ENCODE results near the gene MUSK.

The MUSK gene

DNA sequence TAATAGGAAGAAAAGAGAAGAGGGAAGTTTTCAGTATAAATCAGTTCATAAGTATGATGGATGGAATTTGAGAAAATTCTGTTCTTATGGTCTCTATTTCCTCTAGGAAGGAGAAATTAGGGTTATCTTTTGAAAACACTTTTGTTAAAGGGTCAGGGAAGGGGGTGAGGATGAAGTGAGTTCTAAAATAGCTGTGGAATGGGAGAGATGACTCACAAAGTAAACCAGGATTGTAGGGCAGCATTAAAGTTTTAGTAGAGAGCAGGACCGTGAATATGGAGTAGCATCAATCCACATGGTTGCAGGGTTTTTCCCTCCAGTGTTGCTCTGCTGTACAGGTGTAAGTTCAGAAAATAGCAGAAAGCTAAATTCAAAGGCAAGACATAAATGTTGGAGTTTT, 32.4 kb downstream of the MUSK start:
- no peak for DNase-seq

DNA sequence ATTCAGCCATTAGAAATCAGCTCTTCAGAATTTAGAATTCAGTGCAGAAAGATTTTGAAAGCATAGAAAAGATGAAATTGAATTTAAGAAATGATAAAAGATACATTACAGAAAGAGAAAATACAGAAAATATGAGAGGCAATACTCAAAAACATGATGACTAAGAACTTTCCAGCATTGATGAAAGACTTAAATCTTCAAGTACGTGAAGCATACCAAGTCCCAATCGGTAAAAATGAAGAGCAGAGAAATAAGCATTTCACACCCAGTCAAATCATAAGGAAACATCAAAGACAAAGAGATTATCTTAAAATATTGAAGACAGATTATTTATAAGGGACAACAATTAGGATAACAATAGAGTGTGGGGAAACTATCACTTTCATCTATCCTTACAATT, 35.1 kb downstream of the MUSK start:
- DNase-seq = no peak

DNA sequence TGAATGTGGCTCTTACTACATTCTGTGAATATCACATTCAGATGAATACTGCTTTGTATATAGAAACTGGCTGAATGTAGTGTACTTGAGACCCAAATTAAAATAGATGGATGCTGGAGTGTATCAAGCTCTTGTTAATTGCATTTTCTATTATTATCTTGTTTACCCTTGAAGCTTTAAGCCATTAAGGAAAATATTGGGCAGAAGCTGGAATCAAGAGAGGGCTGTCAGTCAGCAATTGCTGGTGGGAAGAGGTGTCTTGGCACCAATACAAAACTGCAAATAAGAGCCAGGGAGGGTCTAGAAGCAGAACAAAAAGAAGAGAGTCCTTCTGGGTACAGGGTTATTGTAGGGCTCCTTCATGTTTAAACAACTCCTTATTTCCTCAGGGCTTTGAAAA, 38.8 kb downstream of the MUSK start:
- no peak for DNase-seq

DNA sequence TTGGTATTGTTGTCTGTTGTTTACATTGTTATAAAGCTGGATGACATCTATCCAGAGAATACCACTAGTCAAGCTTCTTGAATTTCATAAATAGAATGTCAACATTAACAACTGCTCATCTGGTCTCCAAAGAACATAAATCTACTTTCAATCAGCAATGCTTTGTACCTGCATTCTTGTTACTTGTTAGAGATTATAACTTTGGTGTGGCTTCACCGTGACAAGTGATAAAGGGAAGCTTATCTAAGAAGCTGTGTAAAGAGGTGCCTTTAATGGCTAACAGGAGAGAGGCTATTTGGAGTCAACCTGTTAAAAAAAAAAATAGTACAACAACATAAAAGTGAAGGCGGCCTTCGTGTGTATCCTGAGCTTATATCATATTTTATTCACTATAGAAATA, 41.8 kb downstream of the MUSK start:
- DNase-seq = no peak

DNA sequence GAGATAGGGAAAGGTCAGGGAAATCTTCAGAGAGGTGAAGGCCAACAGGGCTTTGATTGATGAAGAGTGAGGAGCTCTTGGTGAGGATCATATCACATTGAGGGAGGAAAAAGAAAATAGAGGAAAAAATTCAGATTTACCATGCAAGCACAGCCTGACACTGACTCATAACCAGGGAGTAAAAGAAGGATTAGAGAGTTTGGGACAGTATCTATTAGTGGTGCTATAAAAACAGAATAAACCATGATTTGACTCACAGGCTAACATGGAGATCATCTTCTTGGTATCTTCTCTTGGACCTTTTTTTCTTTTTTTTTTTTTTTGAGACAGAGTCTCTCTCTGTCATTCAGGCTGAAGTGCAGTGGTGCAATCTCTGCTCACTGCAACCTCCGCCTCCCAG, 44.4 kb downstream of the MUSK start:
- DNase-seq = no peak

DNA sequence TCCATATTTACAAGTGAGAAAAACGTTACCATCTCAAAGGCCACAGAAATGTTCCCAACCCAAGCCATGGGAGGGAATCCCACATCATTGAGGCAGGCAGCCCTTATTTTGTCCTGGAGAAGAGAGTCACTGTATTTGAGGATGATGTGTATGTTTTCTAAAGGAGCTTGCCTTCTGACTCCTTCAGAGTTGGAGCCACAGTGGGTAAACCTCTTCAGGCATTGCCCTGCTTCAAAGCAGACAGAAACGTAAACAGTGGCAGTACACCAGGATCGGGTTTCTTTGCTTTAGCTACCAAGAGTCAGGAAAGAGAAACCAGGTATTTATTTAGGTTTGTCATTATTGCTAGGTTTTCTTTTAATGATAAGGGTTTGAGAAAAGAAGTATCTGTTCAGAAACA, 45.7 kb downstream of the MUSK start:
- no peak for DNase-seq

DNA sequence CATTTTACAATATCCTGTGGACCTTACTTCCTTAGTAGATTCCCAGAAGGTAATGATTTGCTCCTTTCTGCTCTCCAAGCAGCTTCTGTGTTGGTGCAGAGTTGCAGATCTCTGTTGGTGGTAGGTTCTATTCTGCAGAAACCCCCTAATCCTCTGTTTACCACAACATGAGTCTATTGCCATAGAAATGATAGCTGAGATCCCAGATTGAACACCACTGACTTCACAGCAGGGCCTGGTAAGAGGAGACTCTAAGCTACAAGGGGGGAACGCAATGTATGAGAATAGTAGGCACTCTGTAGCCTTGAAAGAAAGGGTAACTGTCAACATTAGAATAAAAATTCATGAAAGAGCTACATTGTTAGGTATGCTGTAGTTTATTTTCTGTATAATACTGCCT, 59.5 kb downstream of the MUSK start:
- DNase-seq = no peak

DNA sequence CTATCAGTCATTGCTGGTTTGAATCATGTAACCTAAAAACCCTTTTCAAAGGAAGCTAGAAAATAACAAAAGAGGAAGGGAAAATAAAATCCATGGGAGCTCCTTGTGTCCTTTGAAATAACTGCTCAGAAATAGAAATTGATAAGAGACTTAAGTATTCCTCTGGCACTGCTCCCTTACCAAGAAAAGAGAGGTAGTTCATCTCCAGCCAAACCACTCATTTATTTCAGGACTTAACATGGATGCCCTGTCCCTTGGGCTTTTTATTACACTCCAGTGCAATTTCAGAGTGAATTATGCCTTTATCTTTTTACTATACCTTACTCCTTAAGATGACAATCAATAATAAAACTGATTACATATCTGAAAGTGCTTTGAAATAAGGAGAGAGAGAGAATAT, 61.0 kb downstream of the MUSK start:
- DNase-seq = no peak

DNA sequence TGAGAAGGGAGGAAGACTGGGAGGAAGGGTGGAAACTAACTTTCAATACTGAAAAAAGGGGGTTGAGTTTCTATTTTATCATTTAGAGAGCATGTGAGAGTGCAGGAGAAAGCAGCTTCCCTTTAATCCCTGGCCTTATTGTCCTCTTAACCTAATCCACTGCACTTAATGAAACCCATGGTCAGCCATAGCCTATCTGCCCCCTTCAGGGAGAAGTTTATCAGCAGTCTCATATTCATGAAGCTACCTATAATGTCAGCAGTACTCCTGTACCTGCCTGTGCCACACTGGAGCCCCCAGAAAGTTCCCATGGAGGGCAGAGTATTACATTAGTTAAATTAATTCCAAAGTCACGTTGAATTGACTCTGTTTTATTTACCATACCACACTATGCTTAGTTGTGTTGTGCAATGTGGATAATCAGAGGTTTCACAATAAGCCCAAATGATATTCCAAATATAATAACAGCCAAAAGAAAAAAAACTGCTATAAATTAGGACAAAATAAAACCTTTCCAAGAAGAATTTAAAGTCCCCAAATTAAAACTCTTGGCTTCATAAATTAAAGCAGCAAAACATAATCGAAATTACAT, 62.9 kb downstream of the MUSK start:
- DNase-seq = no peak

DNA sequence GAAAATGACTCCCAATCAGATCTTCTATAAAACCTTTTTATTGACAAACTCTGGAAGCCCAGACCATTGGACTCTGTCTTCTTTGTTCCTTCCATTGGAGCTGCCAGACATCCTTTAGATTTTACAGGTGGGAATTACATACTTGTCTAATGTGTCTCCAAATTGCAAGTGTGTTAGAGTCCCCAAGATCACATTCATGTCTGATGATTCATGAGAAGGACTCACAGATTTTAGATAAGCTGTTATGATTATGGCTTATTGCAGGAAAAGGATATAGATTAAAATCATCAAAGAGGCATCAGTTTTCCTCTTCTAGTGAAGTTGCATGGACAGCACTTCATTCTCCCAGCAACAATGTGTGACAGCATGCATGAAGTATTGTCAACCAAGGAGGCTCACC, 70.4 kb downstream of the MUSK start:
- DNase-seq = no peak

DNA sequence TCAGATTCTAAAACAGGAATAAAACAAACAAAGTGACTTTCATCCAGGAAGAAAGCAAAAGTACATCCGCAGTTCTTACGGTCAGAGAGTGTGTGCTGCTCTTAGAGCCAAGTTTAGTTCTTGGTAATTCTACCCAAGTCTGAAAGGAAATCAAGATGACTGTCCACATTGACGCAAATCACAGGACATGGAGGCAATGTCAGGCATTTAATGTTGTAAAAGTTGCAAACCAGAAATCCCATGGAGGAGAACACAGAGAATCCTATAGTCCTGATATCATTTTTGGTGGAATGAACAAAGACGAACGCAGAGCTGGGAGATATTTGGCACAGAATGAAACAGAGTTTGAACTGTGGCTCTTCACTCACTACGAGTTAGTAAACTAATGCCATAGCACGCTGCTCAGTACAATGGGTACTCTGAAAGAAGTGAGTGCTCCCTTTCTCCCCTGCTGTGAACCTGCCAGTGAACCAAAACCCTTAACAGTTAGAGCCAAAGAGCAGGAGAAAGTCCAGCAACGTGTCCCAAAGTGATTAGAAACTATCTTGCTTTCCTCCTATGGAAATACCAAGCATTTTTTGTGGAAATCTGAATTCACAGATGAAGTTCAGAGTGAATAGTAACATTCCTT, 74.3 kb downstream of the MUSK start:
- DNase-seq = no peak

DNA sequence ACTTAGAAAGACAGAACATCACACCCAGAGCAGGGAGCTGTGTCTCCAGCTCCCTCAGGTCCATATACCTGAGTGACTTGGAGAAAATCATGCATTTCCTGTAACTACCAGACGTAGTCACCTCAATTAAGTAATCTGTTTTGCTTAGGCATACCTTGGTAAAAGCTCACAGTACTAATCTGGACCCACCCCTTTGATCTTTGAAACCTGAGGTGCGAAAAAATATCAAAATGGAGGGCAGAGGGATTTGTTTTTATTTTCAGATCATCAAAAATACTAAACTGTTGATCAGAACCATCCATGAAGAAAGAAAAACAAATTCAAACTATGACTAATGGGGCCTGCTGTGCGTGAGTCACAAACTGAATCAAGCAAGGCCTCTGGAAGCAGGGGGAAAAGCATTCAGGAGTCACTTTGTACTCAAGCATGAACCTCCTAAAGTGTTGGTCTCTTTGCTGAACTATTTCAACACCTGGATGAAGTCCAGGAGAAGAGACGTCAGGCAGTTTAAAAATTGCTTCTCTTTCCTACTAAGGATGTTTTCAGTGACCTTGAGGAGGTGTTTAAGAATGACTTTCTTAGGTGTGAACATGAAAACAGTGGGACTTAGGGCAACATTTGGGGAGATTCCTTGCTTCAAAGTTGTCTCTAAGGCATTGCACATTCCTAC, 76.3 kb downstream of the MUSK start:
- DNase-seq = no peak

DNA sequence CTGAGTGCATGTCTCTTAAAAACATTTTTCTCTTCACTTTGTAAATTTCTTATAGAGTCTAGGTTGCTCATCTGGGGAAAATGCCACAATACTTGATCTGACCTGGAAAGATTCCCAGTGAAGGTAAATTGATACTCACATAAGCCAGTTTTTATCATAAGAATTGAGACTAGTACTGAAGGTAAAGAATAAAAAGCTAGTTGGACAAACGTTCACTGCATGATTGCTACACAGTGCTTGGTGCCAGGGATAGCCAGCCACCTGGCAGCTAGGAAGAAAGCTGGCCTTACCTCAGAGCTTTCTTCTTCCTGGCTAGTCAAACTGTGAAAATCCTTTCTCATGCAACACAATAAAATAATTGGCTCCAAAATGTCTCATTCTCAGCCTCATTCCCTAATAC, 77.1 kb downstream of the MUSK start:
- DNase-seq = no peak

DNA sequence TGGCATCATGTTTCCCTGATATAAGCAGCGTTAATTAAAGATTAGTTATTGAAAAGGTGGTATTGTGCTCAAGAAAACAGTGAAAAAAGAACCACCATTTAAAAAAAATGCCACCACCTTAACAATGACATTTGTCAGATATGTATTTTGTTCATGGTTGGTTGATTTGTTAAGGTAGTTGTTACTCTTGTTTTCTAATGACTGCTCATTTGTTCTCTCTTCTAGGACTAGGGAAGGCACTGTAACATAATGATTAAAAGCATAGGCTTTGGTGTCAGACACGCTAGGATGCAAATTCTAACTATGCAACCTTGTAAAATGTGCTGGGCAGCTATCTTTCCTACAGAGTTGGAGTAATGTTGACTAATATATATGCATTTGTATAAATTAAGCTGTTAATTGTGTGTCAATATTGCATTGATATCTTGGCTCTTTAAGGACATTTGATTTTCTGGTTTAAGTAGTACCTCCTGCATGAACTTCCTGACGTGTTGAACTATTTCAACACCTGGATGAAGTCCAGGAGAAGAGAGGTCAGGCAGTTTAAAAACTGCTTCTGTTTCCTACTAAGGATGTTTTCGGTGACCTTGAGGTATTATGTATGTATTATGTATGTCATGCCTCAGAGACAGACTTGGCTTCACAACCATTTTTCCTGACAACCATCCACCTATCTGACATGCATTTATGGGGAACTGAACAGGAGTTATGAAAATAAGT, 77.8 kb downstream of the MUSK start:
- no peak for DNase-seq

DNA sequence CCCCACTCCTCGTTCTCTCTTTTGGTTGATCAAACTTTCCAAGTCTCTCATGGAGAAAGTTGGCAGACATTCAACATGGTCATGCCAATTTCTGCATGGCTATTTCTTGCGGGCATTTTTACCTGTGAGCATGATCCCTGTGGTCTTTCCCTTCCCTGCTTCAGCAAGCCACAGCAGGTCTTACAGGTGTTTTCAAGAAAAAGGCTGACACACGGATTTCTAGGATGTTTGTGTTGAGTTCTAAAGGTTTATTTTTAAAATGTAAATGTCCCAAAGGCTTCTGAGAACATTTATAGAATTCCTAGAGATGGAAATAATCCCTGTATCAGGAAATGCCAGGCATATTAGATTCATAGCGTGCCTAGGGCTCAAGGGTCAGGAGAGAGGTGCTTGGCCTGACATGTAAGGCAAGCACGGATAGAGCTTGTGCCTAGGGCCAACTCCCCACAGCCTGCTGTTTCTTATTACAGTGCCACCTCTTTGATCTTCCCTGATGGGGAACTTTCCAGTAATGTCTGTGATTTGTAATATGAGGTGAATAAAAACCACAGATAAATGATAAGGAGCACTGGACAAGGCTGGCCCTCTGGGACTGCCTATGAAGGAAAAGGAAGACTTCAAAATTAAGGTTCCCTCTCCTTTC, 79.8 kb downstream of the MUSK start:
- DNase-seq = no peak

DNA sequence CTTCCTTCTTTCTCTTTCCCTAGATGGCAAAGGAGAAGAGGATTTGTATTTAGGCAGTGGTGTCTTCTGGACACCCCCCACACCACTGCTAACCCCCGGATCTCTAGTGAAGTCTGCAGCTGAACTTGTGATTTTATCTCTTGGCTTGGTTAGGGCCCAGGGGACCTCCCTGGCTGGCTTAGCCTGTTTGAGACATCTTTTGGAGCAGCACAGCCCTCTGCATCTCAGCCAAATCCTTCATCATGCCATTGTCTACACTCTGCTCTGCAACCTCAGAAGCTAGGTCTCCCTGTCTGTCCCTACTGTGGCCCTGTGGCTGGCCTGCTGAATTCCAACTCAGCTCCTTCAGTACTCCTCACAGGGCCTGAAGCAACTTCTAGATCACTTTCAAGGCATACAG, 81.7 kb downstream of the MUSK start:
- DNase-seq = no peak

DNA sequence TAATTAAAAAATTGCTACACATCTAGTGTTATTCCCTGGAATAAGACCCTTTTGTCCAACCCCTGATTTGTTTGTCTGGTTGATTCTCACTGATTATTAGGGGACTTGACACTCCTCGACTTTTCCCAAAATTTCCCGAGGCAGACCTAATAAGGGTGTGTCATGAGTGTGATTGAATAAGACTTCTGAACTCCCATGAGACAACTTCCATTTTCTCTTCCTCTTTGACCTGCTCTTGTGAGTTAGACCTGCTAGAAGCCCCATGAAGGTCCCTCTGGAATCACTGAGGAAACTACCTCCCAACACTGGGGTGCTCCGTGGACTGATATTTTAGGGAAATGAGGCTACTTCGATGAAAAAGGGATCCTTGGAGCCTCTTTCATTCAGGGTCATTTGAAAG, 83.4 kb downstream of the MUSK start:
- no peak for DNase-seq

DNA sequence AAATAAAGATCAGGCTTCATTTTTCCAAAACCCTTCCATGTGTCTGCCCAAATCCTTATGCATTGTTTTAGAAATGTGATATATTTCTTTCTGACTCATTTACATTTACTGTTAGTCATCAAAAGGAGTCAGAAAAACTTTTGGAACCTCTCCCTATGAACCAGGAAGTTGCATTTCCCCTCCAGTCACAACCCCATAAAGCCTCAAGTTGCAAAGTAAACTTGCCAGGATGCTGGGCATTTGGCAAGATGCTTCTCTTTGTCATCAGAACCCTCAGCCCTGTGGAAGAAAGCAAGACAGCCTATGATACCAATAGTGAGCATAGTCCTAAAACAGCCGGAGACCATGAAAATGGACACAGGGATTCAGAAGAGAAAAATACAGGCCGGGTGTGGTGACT, 84.2 kb downstream of the MUSK start:
- DNase-seq = no peak

DNA sequence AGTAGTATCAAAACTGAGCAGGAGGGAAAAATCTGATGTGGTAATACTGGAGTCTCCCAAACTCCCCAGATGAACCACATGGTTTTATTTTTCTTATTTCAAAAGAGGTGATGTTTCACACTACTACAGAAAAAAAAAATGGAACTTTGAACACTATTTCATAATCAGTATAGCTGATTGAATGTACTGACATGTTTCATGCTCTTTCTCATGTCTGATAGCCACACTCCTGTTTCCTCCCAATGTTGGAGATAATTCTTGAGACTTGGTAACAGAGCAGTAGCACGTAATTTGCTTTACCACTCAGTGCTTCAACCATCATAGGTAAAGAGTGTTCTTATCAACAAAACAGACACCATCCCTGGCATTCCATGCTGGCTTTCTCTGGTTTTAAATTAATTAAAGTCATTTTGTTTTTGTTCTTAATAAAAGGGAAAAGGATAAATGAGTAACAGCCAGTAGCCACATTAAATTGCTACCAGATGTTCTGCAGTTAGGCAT, 85.2 kb downstream of the MUSK start:
- DNase-seq = no peak

DNA sequence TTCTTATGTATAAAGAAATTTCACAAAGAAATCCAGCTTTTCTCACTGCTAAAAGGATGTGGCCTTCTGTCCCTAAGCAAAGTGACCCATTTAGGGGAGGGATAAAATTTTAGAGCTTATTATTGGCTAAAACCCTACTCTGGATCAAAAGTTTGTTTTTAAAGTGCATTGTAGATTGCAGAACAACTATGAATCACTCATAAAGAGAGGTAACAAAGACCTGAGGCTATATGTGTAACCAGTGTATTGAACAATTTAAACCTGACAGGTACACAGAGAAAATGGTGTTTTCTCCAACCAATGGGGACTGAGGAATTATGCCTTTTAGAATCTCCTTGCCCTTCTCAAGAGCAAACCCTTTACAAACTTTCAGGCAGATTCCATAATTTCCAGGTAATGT, 86.6 kb downstream of the MUSK start:
- DNase-seq = no peak

DNA sequence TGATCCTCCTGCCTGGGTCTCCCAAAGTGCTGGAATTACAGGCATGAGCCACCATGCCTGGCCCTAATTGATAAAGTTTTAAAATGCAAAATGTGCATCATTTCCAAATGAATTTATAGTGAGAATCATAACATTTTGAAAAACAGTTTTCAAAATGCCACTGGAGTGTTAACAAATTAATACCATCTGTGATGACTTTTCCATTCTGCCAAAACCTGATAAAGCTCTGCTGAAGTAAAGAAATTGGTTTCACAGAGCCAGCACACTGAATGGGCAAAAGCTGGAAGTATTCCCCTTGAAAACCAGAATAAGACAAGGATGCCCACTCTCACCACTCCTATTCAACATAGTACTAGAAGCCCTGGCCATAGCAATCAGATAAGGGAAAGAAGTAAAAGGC, 89.6 kb downstream of the MUSK start:
- DNase-seq = no peak

DNA sequence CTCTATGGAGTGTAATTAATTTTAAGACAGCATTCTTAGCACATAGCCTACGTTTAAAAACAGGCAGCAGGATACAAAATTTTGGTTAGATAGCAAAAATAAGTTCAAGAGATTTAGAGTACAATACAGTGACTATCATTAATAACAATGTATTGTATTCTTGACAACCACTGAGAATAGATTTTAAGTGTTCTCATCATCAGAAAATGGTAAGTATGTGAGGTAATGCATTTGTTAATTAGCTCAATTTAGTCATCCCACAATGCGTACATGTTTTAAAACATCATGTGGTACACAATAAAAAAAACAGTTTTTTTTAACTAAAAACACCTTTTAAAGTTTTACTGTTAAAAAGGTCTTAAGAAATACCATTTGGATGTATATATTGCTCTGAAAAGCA, 94.2 kb downstream of the MUSK start:
- DNase-seq = no peak

DNA sequence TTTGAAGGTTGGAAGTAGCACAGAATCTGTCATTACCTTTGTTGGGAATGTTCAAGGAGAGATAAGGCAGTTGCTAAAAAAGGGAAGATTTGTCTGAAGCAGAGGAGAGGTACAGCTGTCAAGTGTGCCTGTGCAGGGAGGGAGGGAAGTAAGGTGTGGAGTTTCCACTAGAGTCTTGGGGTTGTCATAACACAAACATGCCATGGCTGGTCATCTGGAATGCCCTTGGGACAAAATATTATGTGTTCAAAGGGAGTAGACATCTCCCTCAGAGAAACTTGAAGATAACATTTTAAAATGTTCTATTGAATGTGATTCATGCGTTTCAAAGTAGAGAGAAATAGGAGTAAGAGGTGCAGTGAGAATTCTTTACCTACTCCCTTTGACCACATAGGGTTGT, 95.0 kb downstream of the MUSK start:
- no peak for DNase-seq
